ENCODE data around the gene FAM161B.

Gene FAM161B

DNA sequence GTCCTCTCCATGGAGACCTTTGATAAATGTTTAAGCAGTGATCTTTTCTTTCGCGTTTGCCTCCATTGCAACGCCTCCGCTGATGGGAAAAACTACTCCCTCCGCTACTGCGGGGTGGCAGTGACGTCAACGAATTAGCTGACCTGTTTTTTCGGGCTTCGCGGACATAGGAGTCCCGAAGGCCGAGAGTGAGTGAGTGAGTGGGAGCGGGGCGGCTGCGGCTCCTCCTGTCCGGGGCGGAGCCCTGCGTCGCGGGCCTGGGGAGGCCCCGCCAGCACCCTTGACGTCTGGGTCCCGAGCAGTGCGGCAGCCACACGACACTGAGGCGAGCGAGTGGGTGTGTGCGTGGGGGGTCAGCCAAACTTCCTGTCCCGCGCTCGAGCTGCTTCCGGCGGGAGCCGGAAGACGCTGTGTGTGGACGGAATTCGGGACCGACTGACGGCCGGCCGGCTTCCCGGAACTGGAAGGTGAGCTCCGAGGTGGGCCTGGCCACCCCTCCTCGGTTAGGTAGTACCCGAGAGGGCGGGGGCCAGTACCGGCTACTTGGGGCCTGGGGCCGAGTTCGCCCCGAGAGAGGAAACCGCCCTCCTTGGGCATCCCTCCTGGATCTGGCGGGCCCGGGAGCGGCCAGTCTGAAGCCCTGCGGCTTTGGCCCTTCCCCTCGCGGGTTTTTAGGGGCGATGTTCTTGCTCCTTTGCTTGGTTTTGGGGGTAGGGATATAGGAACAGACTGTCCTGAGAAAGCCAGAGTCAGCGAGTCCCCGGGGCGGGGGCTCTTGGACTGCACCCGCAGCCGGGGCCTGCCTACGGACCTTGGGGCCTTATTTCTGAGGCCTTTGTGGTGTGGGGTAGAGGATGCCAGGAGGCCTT is 63.2 kb downstream of the FAM161B start, which contains the start of gene ZNF410:
Gene ZNF410 (plus strand): TSS at position 411 of the 869 bp plus-strand sequence. CDS start 5,317 bp downstream, outside the sequence.
- H3K27ac ChIP-seq = peak within 1 kb of the TSS; percentile 66 to 99 (median 95)
- peak within 1 kb of the TSS; percentile 74 to 98 (median 83) for H3K4me3 ChIP-seq

- Histone ChIP-seq H3K4me3 (no peak overlapping the region), H3K27ac (peak overlapping the region in 6 of 21 experiments; percentile 28 to 99 (median 70))
These were observed 65.3 kb downstream of the FAM161B start for GRCh38 chr14:73884438-73885190.
